ENCODE data around the gene SF3A1.

SF3A1 gene

DNA sequence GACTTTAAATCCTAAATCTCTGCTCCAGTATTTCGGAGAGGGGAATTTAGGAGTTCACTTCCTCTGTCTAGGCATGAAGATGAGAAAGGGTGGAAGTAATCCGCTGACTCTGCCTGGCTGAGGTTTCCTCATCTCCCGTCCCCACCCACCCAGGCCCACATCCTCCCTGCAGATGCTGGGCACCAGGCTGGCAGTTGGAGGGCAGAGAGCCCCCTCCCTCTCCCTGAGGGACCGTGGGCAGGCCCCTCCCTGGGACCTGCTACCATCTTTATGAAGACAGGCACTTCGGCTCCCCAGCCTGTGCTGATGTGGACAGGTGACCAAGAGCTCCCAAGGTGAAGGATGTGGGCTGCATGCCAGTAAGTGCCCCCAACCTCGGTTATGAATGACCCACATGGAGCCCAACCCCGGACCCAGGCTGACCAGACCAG lies 74.1 kb downstream of the SF3A1 start:
- TF ChIP-seq ZNF274 (IDR thresholded peaks at IDR 0.05; ENCODE audit: low read depth, low read length), result no peak
- H3K4me3 ChIP-seq (ENCODE audit: low read length), result no peak overlapping the region

Data from GM08714 (cell line).